KMS-11 (cell line): Measurements from ENCODE around the gene SLC22A16.

Experiments used
- H2AFZ ChIP-seq: fragments of 200-600 bp; sonication (generic); 2 replicates; pipeline ENCODE4 v1.6.1; 2016; ENCODE audit warnings: antibody characterized with exemption, mixed run types, low read depth
- H3K27ac ChIP-seq: fragments of 200-600 bp; sonication (generic); 2 replicates; pipeline ENCODE4 v1.6.1; 2016; ENCODE audit warnings: mild to moderate bottlenecking, mixed run types
- H3K27me3 ChIP-seq: fragments of 200-600 bp; sonication (generic); 2 replicates; pipeline ENCODE4 v1.6.1; 2017; ENCODE audit warnings: mild to moderate bottlenecking, low read depth, mixed run types, moderate library complexity; ENCODE audit not compliant: insufficient read depth
- H3K36me3 ChIP-seq: fragments of 200-600 bp; sonication (generic); 2 replicates; pipeline ENCODE4 v1.6.1; 2017; ENCODE audit warnings: mild to moderate bottlenecking, mixed run types; ENCODE audit not compliant: insufficient read depth
- H3K4me1 ChIP-seq: fragments of 200-600 bp; sonication (generic); 2 replicates; pipeline ENCODE4 v1.6.1; 2016; ENCODE audit warnings: mild to moderate bottlenecking, low read depth, mixed run types; ENCODE audit not compliant: poor library complexity, severe bottlenecking
- H3K4me2 ChIP-seq: fragments of 200-600 bp; sonication (generic); 2 replicates; pipeline ENCODE4 v1.7.0; 2016; ENCODE audit warnings: mild to moderate bottlenecking, mixed run types
- H3K4me3 ChIP-seq: fragments of 200-600 bp; sonication (generic); IDR thresholded peaks from 2 replicates; pipeline ENCODE4 v1.6.1; 2017; ENCODE audit warnings: low read depth, low read length, mixed read lengths; ENCODE audit not compliant: insufficient read depth
- H3K79me2 ChIP-seq: fragments of 200-600 bp; sonication (generic); 2 replicates; pipeline ENCODE4 v1.6.1; 2016; ENCODE audit warnings: low read depth, mixed run types; ENCODE audit not compliant: insufficient read depth
- H3K9ac ChIP-seq: fragments of 200-600 bp; sonication (generic); 2 replicates; pipeline ENCODE4 v1.6.1; 2016; ENCODE audit warnings: mild to moderate bottlenecking, mixed run types
- H4K20me1 ChIP-seq: fragments of 200-600 bp; sonication (generic); 2 replicates; pipeline ENCODE4 v1.6.1; 2016; ENCODE audit warnings: mild to moderate bottlenecking, mixed run types; ENCODE audit not compliant: insufficient read depth
- TF ChIP-seq, protein P1 (sequence below): fragments of 200-600 bp; sonication (generic); conservative IDR thresholded peaks from 2 replicates; pipeline ENCODE4 v1.6.1; 2017; ENCODE audit warnings: low read depth, mild to moderate bottlenecking, antibody characterized with exemption, low read length, moderate library complexity, mixed read lengths

Gene SLC22A16

GRCh38 chr6:110471726-110472365 lies 4.6 kb downstream of the SLC22A16 start:
- H2AFZ ChIP-seq, result no peak overlapping the region
- H4K20me1 ChIP-seq, result no peaks in the 10 kb centered on the region
- no peaks in the 10 kb centered on the region for H3K27me3 ChIP-seq
- H3K27ac ChIP-seq, result no peak overlapping the region
- no peaks in the 10 kb centered on the region for H3K79me2 ChIP-seq
- TF ChIP-seq, protein P1, sequence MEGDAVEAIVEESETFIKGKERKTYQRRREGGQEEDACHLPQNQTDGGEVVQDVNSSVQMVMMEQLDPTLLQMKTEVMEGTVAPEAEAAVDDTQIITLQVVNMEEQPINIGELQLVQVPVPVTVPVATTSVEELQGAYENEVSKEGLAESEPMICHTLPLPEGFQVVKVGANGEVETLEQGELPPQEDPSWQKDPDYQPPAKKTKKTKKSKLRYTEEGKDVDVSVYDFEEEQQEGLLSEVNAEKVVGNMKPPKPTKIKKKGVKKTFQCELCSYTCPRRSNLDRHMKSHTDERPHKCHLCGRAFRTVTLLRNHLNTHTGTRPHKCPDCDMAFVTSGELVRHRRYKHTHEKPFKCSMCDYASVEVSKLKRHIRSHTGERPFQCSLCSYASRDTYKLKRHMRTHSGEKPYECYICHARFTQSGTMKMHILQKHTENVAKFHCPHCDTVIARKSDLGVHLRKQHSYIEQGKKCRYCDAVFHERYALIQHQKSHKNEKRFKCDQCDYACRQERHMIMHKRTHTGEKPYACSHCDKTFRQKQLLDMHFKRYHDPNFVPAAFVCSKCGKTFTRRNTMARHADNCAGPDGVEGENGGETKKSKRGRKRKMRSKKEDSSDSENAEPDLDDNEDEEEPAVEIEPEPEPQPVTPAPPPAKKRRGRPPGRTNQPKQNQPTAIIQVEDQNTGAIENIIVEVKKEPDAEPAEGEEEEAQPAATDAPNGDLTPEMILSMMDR, result no peak
- H3K4me2 ChIP-seq, result no peak overlapping the region
- H3K4me1 ChIP-seq, result no peaks in the 10 kb centered on the region
- no peak overlapping the region for H3K9ac ChIP-seq
- H3K36me3 ChIP-seq, result no peaks in the 10 kb centered on the region
- H3K4me3 ChIP-seq, result no peak overlapping the region

DNA sequence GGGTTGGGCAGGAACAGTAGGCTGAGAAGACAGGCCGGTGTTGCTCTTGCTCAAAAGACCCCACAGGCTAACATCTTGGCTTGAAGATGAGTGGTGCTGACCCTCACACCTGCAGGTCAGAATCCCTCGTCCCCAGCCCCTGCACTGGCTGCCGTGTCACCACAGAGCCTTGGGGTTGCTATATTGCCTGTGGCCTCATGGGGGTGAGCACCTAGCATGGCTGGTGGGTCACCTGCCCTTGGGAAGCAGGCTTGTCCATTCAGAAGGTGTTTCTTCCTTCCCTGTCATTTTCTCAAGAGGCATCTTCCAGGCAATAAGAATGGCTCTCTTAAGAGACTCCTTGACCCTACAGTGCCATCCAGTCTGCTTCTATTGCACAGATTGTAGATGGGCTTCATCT lies 7.7 kb downstream of the SLC22A16 start:
- Histone ChIP-seq H3K36me3 (no peaks in the 10 kb centered on the region), H3K27me3 (no peaks in the 10 kb centered on the region), H2AFZ (no peak overlapping the region), H3K4me2 (no peak overlapping the region), H3K4me1 (no peaks in the 10 kb centered on the region), H3K4me3 (no peak overlapping the region), H3K27ac (no peak overlapping the region), H4K20me1 (no peaks in the 10 kb centered on the region), H3K79me2 (no peaks in the 10 kb centered on the region), H3K9ac (no peak overlapping the region)
- TF ChIP-seq, protein P1, result no peak

- H3K79me2 ChIP-seq, result no peaks in the 10 kb centered on the region
- H3K4me2 ChIP-seq, result no peak overlapping the region
- no peak overlapping the region for H3K27ac ChIP-seq
- H2AFZ ChIP-seq, result no peak overlapping the region
- no peak overlapping the region for H3K4me3 ChIP-seq
- no peaks in the 10 kb centered on the region for H3K27me3 ChIP-seq
- no peaks in the 10 kb centered on the region for H3K36me3 ChIP-seq
- TF ChIP-seq, protein P1, result no peak
- H4K20me1 ChIP-seq, result no peaks in the 10 kb centered on the region
- no peak overlapping the region for H3K9ac ChIP-seq
- no peaks in the 10 kb centered on the region for H3K4me1 ChIP-seq
These were observed 8.8 kb downstream of the SLC22A16 start for GRCh38 chr6:110467566-110468140.

DNA sequence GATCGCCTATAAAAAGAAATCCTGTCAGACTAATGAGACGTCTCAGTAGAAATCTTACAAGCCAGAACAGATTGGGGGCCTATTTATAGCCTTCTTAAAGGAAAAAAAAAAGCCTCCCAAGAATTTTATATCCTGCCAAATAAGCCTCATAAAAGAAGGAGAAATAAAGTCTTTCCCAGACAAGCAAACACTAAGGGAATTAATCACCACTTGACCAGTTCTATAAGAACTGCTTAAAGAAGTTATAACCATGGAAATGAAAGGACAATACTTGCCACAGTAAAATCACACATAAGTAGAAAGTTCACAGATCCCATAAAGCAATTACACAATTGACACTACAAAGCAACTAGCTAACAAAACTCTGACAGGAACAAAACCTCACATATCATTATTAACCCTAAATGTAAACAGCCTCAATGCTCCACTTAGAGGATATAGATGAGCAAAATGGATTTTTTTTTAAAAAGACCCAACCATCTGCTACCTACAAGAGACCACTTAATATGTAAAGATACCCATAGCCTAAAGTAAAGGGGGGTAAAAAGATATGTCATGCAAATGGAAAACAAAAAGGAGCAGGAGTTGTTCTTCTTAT lies 13.4 kb downstream of the SLC22A16 start:
- Histone ChIP-seq H3K4me1 (no peaks in the 10 kb centered on the region), H3K9ac (no peak overlapping the region), H3K4me2 (no peak overlapping the region), H3K36me3 (no peaks in the 10 kb centered on the region), H2AFZ (no peak overlapping the region), H3K4me3 (no peak overlapping the region), H4K20me1 (no peaks in the 10 kb centered on the region), H3K79me2 (no peaks in the 10 kb centered on the region), H3K27ac (no peak overlapping the region), H3K27me3 (no peaks in the 10 kb centered on the region)
- TF ChIP-seq, protein P1, result no peak
